HEK293 (cell line): ENCODE data around the gene REEP5.
"Not testable (repeated sequence)": the region's sequence is repeated elsewhere in the genome, so short reads cannot be mapped to it uniquely, and the experiment has no call there.

Experiments
- CTCF ChIA-PET: fragments of 350-600 bp; formaldehyde crosslinking; extraction: SDS; loops from one replicate; lab custom pipeline; 2021; ENCODE audit warnings: antibody characterized with exemption; lab: Yijun Ruan, JAX
- POLR2A ChIA-PET: fragments of 300-600 bp; formaldehyde crosslinking; extraction: SDS; loops from one replicate; lab custom pipeline; 2020; ENCODE audit warnings: antibody characterized with exemption, inconsistent platforms; lab: Yijun Ruan, JAX
- H3K27ac ChIP-seq: fragments of 200-500 bp; sonication (Bioruptor generic); 2 replicates; pipeline ENCODE4 v1.5.1; 2014; ENCODE audit warnings: low read depth, low read length, control low read depth, inconsistent platforms; ENCODE audit errors: extremely low read depth
- H3K36me3 ChIP-seq, 2 experiments: fragments of 200-500 bp in 1 of 2; sonication (Bioruptor generic) in 1 of 2; 1 replicate in 1 of 2; 2 replicates in 1 of 2; pipeline ENCODE4 v1.5.1; 2014 to 2017; ENCODE audit warnings: inconsistent platforms in 2 of 2, low read length in 2 of 2; ENCODE audit not compliant: control insufficient read depth in 2 of 2, insufficient read depth in 1 of 2
- H3K4me1 ChIP-seq: fragments of 200-500 bp; sonication (Bioruptor generic); 2 replicates; pipeline ENCODE4 v1.5.1; 2014; ENCODE audit warnings: mild to moderate bottlenecking, low read length, inconsistent platforms; ENCODE audit not compliant: control insufficient read depth, insufficient read depth
- H3K4me3 ChIP-seq: 2 replicates; pipeline ENCODE4 v1.5.1; 2011; ENCODE audit warnings: low read depth, mild to moderate bottlenecking, control low read depth, low read length, moderate library complexity
- H3K9me3 ChIP-seq: fragments of 200-500 bp; sonication (Bioruptor generic); 2 replicates; pipeline ENCODE4 v1.5.1; 2014; ENCODE audit warnings: low read depth, low read length, inconsistent platforms; ENCODE audit not compliant: control insufficient read depth, insufficient read depth
- BCL11A ChIP-seq: fragments of 450-650 bp; formaldehyde crosslinking; IDR thresholded peaks from 2 replicates; pipeline ENCODE4 v1.5.1; 2016; ENCODE audit warnings: low read depth, missing biosample characterization, missing genetic modification characterization
- BCL6B ChIP-seq: fragments of 450-650 bp; formaldehyde crosslinking; IDR thresholded peaks from 2 replicates; pipeline ENCODE4 v1.5.1; 2017; ENCODE audit warnings: missing biosample characterization, missing genetic modification characterization
- EGR2 ChIP-seq: fragments of 450-650 bp; formaldehyde crosslinking; IDR thresholded peaks from 2 replicates; pipeline ENCODE4 v1.5.1; 2016; ENCODE audit warnings: low read depth, missing biosample characterization, missing genetic modification characterization
- GLIS1 ChIP-seq: fragments of 450-650 bp; formaldehyde crosslinking; IDR thresholded peaks from 2 replicates; pipeline ENCODE4 v1.5.1; 2016; ENCODE audit warnings: missing biosample characterization, missing genetic modification characterization
- HIC1 ChIP-seq: fragments of 450-650 bp; formaldehyde crosslinking; IDR thresholded peaks from 2 replicates; pipeline ENCODE4 v1.5.1; 2016; ENCODE audit warnings: missing biosample characterization, missing genetic modification characterization
- KLF8 ChIP-seq: fragments of 450-650 bp; formaldehyde crosslinking; IDR thresholded peaks from 2 replicates; pipeline ENCODE4 v1.5.1; 2016; ENCODE audit warnings: missing biosample characterization, missing genetic modification characterization
- PATZ1 ChIP-seq: fragments of 450-650 bp; formaldehyde crosslinking; IDR thresholded peaks from 2 replicates; pipeline ENCODE4 v1.5.1; 2016; ENCODE audit warnings: missing biosample characterization, missing genetic modification characterization
- SP7 ChIP-seq: fragments of 450-650 bp; formaldehyde crosslinking; IDR thresholded peaks from 2 replicates; pipeline ENCODE4 v1.5.1; 2016; ENCODE audit warnings: missing biosample characterization, missing genetic modification characterization
- YY2 ChIP-seq: fragments of 450-650 bp; formaldehyde crosslinking; IDR thresholded peaks from 2 replicates; pipeline ENCODE4 v1.5.1; 2016; ENCODE audit warnings: missing biosample characterization, missing genetic modification characterization
- ZFHX2 ChIP-seq: fragments of 450-650 bp; formaldehyde crosslinking; conservative IDR thresholded peaks from 2 replicates; pipeline ENCODE4 v1.5.1; 2016; ENCODE audit warnings: missing biosample characterization, missing genetic modification characterization
- ZNF146 ChIP-seq: fragments of 450-650 bp; formaldehyde crosslinking; IDR thresholded peaks from 2 replicates; pipeline ENCODE4 v1.5.1; 2016; ENCODE audit warnings: missing biosample characterization, missing genetic modification characterization
- ZNF2 ChIP-seq: fragments of 450-650 bp; formaldehyde crosslinking; IDR thresholded peaks from 2 replicates; pipeline ENCODE4 v1.5.1; 2016; ENCODE audit warnings: missing biosample characterization, missing genetic modification characterization
- ZNF366 ChIP-seq: fragments of 450-650 bp; formaldehyde crosslinking; conservative IDR thresholded peaks from 2 replicates; pipeline ENCODE4 v1.5.1; 2016; ENCODE audit warnings: missing biosample characterization, missing genetic modification characterization
- ZNF398 ChIP-seq: fragments of 450-650 bp; formaldehyde crosslinking; IDR thresholded peaks from 2 replicates; pipeline ENCODE4 v1.5.1; 2017; ENCODE audit warnings: missing biosample characterization, missing genetic modification characterization
- ZNF548 ChIP-seq: fragments of 450-650 bp; formaldehyde crosslinking; IDR thresholded peaks from 2 replicates; pipeline ENCODE4 v1.5.1; 2016; ENCODE audit warnings: missing biosample characterization, missing genetic modification characterization
- ZNF580 ChIP-seq: fragments of 450-650 bp; formaldehyde crosslinking; IDR thresholded peaks from 2 replicates; pipeline ENCODE4 v1.5.1; 2016; ENCODE audit warnings: missing biosample characterization, missing genetic modification characterization
- ZNF629 ChIP-seq: fragments of 450-650 bp; formaldehyde crosslinking; IDR thresholded peaks from 2 replicates; pipeline ENCODE4 v1.5.1; 2017; ENCODE audit warnings: missing biosample characterization, missing genetic modification characterization
- ZSCAN5A ChIP-seq: fragments of 450-650 bp; formaldehyde crosslinking; IDR thresholded peaks from 2 replicates; pipeline ENCODE4 v1.5.1; 2016; ENCODE audit warnings: missing biosample characterization, missing genetic modification characterization

The REEP5 gene

GRCh38 chr5:112960315-112960714 lies 38.3 kb upstream of the REEP5 start (continued):
- TF ChIP-seq ZNF548 (tag by site-specific recombination) (no peak), BCL6B (tag by site-specific recombination) (0 out of 2 replicates have a peak, but pooled peaks have one; percentile 26)

GRCh38 chr5:112959872-112960271 lies 37.8 kb upstream of the REEP5 start:
- POLR2A ChIA-PET = interaction anchor here (1.6 to 3.9 kb wide), 2 partner anchors 16 to 38 kb away, joined by 6 to 23 read pairs; partner anchors contain the start of genes DCP2 and REEP5
- H3K4me3 ChIP-seq, H3K36me3 ChIP-seq, CTCF ChIA-PET, H3K9me3 ChIP-seq, H3K27ac ChIP-seq: not testable (repeated sequence)
- peak; percentile 35; the same call in 1 of the 2 replicates for TF ChIP-seq ZNF398 (tag by site-specific recombination)
- TF ChIP-seq BCL11A (tag by site-specific recombination) = peak; percentile 40; the same call in 1 of the 2 replicates
- TF ChIP-seq ZFHX2 (tag by site-specific recombination) = peak; percentile 53
- TF ChIP-seq SP7 (tag by site-specific recombination) = peak; percentile 71
- TF ChIP-seq ZNF366 (tag by site-specific recombination) = 0 out of 2 replicates have a peak, but pooled peaks have one; percentile 11
- TF ChIP-seq ZSCAN5A (tag by site-specific recombination) = peak; percentile 7; the same call in 1 of the 2 replicates
- TF ChIP-seq ZNF629 (tag by site-specific recombination) = peak; percentile 60; the same call in 1 of the 2 replicates
- TF ChIP-seq KLF8 (tag by site-specific recombination) = 0 out of 2 replicates have a peak, but pooled peaks have one; percentile 23
- TF ChIP-seq PATZ1 = 0 out of 2 replicates have a peak, but pooled peaks have one; percentile 36
- TF ChIP-seq GLIS1 (tag by site-specific recombination) = peak; percentile 21; the same call in 1 of the 2 replicates
- peak; percentile 46; the same call in 1 of the 2 replicates for TF ChIP-seq EGR2 (tag by site-specific recombination)
- TF ChIP-seq ZNF146 (tag by site-specific recombination) = 0 out of 2 replicates have a peak, but pooled peaks have one; percentile 19
- peak; percentile 9; the same call in 1 of the 2 replicates for TF ChIP-seq ZNF580 (tag by site-specific recombination)
- TF ChIP-seq YY2 (tag by site-specific recombination) = peak; percentile 61
- peak; percentile 89 for TF ChIP-seq HIC1 (tag by site-specific recombination)
- 0 out of 2 replicates have a peak, but pooled peaks have one; percentile 51 for TF ChIP-seq ZNF2
- peaks cover 14% of the 10 kb centered on the region for H3K4me1 ChIP-seq
